Small intestine (tissue), 7 donors: Measurements from ENCODE around the gene TRAPPC2. TPM values are rescaled to one million over a fixed set of nuclear protein-coding genes. Genes with fewer than 3 reads are reported as not detected.

Experiments used
- DNase-seq, 2 donors: peaks; one replicate each; pipeline versions ENCODE4 v3.0.0 to v3.0.0-alpha.2; 2013
- FAIRE-seq: peaks from 2 replicates; lab custom pipeline; 2012; peaks lifted over from hg19 to GRCh38; lab: Jason Lieb, UNC
- H3K27ac ChIP-seq, 3 donors: one replicate each; pipeline ENCODE4 v1.5.1; 2013; ENCODE audit warnings: low read length in 2 of 3, mild to moderate bottlenecking in 2 of 3, control low read depth in 1 of 3, inconsistent platforms in 1 of 3, low read depth in 1 of 3, moderate library complexity in 1 of 3
- H3K27me3 ChIP-seq, 3 donors: one replicate each; pipeline ENCODE4 v1.6.1; 2013; ENCODE audit warnings: low read length in 3 of 3, inconsistent platforms in 1 of 3; ENCODE audit not compliant: control insufficient read depth in 3 of 3, insufficient read depth in 3 of 3
- H3K36me3 ChIP-seq, 3 donors: one replicate each; pipeline ENCODE4 v1.6.1; 2013; ENCODE audit warnings: low read length in 3 of 3, inconsistent platforms in 1 of 3, low read depth in 1 of 3, mild to moderate bottlenecking in 1 of 3, moderate library complexity in 1 of 3; ENCODE audit not compliant: control insufficient read depth in 3 of 3, insufficient read depth in 2 of 3
- H3K4me1 ChIP-seq, 3 donors: one replicate each; pipeline ENCODE4 v1.6.1; 2013; ENCODE audit warnings: low read length in 2 of 3, inconsistent platforms in 1 of 3, low read depth in 1 of 3, mild to moderate bottlenecking in 1 of 3, moderate library complexity in 1 of 3; ENCODE audit not compliant: control insufficient read depth in 3 of 3, insufficient read depth in 2 of 3
- H3K4me3 ChIP-seq, 3 donors: one replicate each; pipeline ENCODE4 v1.5.1; 2013; ENCODE audit warnings: low read length in 3 of 3, control low read depth in 1 of 3, inconsistent platforms in 1 of 3, low read depth in 1 of 3, mild to moderate bottlenecking in 1 of 3, moderate library complexity in 1 of 3
- H3K9me3 ChIP-seq, 2 donors: one replicate each; pipeline ENCODE4 v1.6.1; 2013; ENCODE audit warnings: low read depth in 1 of 2, low read length in 1 of 2; ENCODE audit not compliant: control insufficient read depth in 2 of 2, insufficient read depth in 1 of 2
- WGBS, 3 donors: extraction: QIAGEN DNeasy Blood & Tissue Kit; methylation state at CpG; one replicate each; pipeline ENCODE4 v1.1.7; 2013; 5-methylcytosine and 5-hydroxymethylcytosine counted together
- polyA plus RNA-seq, 4 donors: library from polyadenylated mRNA; stranded (reverse) in 3 of 4; unstranded in 1 of 4; fragments of 200-250 nt in 3 of 4; fragments of 120-200 nt in 1 of 4; gene quantifications; one replicate each; pipeline versions ENCODE4 v1.2.1 to v1.2.3, GENCODE V29; 2013
- donor health status: healthy with polysubstance abuse.
- donor health status: control.
- donor health status: control.
- donor health status: Bipolar disorder and iron deficiency.
- donor health status: healthy.

TRAPPC2 gene
- polyA plus RNA-seq, 4 donors = 6.4 to 14.5 (median 7.7) TPM

GRCh38 chrX:13768939-13769338 lies 34.5 kb upstream of the TRAPPC2 start:
- WGBS, 3 donors = 83 to 89% (median 89%) methylated on average over 4 of the region's 4 CpGs
- DNase-seq (no peak), FAIRE-seq (no peak)
- H3K27me3 ChIP-seq = no peaks in the 10 kb centered on the region
- H3K4me1 ChIP-seq = peaks cover 0 to 15% (median 0%) of the 10 kb centered on the region in 3 donors
- H3K36me3 ChIP-seq = peaks cover 6 to 24% (median 23%) of the 10 kb centered on the region in 3 donors
- H3K9me3 ChIP-seq = no peaks in the 10 kb centered on the region
- H3K27ac ChIP-seq = no peak overlapping the region
- no peak overlapping the region for H3K4me3 ChIP-seq

- no peaks in the 10 kb centered on the region for H3K27me3 ChIP-seq
- no peaks in the 10 kb centered on the region for H3K9me3 ChIP-seq
- FAIRE-seq (no peak), DNase-seq (peak; percentile 9 to 10)
- peaks cover 10 to 42% (median 32%) of the 10 kb centered on the region in 3 donors for H3K36me3 ChIP-seq
- H3K27ac ChIP-seq = peak overlapping the region in 1 of 3 donors; percentile 54
- WGBS, 3 donors = 55 to 69% (median 64%) methylated on average over 6 of the region's 6 CpGs
- H3K4me3 ChIP-seq = no peak overlapping the region
- H3K4me1 ChIP-seq = peaks cover 0 to 15% (median 0%) of the 10 kb centered on the region in 3 donors
These were observed 30.3 kb upstream of the TRAPPC2 start for GRCh38 chrX:13764765-13765164.

GRCh38 chrX:13764281-13764680 lies 29.9 kb upstream of the TRAPPC2 start:
- 65 to 79% (median 76%) methylated on average over 7 of the region's 7 CpGs for WGBS, 3 donors
- H3K36me3 ChIP-seq = peaks cover 10 to 41% (median 33%) of the 10 kb centered on the region in 3 donors
- no peak overlapping the region for H3K27ac ChIP-seq

GRCh38 chrX:13763489-13763888 lies 29.1 kb upstream of the TRAPPC2 start:
- Histone ChIP-seq H3K9me3 (no peaks in the 10 kb centered on the region), H3K4me1 (peaks cover 0 to 9% (median 0%) of the 10 kb centered on the region in 3 donors), H3K27ac (peak overlapping the region in 1 of 3 donors; percentile 16), H3K27me3 (no peaks in the 10 kb centered on the region), H3K4me3 (no peak overlapping the region), H3K36me3 (peaks cover 10 to 42% (median 39%) of the 10 kb centered on the region in 3 donors)
- DNase-seq = no peak
- whole genome bisulfite sequencing, 3 donors = 57 to 81% (median 80%) methylated on average over 8 of the region's 8 CpGs
- no peak for FAIRE-seq

More at GRCh38 chrX:13764281-13764680, 29.9 kb upstream of the TRAPPC2 start:
- Histone ChIP-seq H3K9me3 (no peaks in the 10 kb centered on the region), H3K4me3 (no peak overlapping the region), H3K4me1 (peaks cover 0 to 10% (median 0%) of the 10 kb centered on the region in 3 donors), H3K27me3 (no peaks in the 10 kb centered on the region)
- DNase-seq (no peak), FAIRE-seq (no peak)

GRCh38 chrX:13761606-13762414 lies 27.4 kb upstream of the TRAPPC2 start:
- WGBS, 3 donors = 65 to 74% (median 68%) methylated on average over 7 of the region's 7 CpGs
- Histone ChIP-seq H3K27ac (no peak overlapping the region), H3K27me3 (no peaks in the 10 kb centered on the region), H3K9me3 (no peaks in the 10 kb centered on the region), H3K4me1 (peaks cover 0 to 9% (median 0%) of the 10 kb centered on the region in 3 donors), H3K36me3 (peaks cover 7 to 39% (median 38%) of the 10 kb centered on the region in 3 donors), H3K4me3 (no peak overlapping the region)
- no peak for DNase-seq
- peak; percentile 15 for FAIRE-seq

- no peaks in the 10 kb centered on the region for H3K27me3 ChIP-seq
- FAIRE-seq (no peak), DNase-seq (no peak)
- WGBS, 3 donors = 78 to 93% (median 93%) methylated on average over 13 of the region's 13 CpGs
- H3K4me3 ChIP-seq = no peak overlapping the region
- peaks cover 5 to 34% (median 31%) of the 10 kb centered on the region in 3 donors for H3K36me3 ChIP-seq
- no peak overlapping the region for H3K27ac ChIP-seq
- peaks cover 0 to 8% (median 0%) of the 10 kb centered on the region in 3 donors for H3K4me1 ChIP-seq
- no peaks in the 10 kb centered on the region for H3K9me3 ChIP-seq
These were observed 26.0 kb upstream of the TRAPPC2 start for GRCh38 chrX:13760426-13760825.

- FAIRE-seq = no peak
- H3K36me3 ChIP-seq = peaks cover 5 to 32% (median 30%) of the 10 kb centered on the region in 3 donors
- no peak overlapping the region for H3K27ac ChIP-seq
- H3K9me3 ChIP-seq = no peaks in the 10 kb centered on the region
- WGBS, 3 donors = 76 to 81% (median 80%) methylated on average over 8 of the region's 8 CpGs
- DNase-seq = no peak
- H3K27me3 ChIP-seq = no peaks in the 10 kb centered on the region
- no peaks in the 10 kb centered on the region for H3K4me1 ChIP-seq
- no peak overlapping the region for H3K4me3 ChIP-seq
These were observed 24.8 kb upstream of the TRAPPC2 start for GRCh38 chrX:13759152-13759718.

GRCh38 chrX:13756381-13756780 lies 22.0 kb upstream of the TRAPPC2 start:
- DNase-seq = no peak
- Histone ChIP-seq H3K36me3 (peaks cover 5 to 29% (median 26%) of the 10 kb centered on the region in 3 donors), H3K4me1 (no peaks in the 10 kb centered on the region), H3K4me3 (no peak overlapping the region), H3K27me3 (no peaks in the 10 kb centered on the region), H3K27ac (no peak overlapping the region), H3K9me3 (no peaks in the 10 kb centered on the region)
- FAIRE-seq = no peak
- WGBS, 3 donors = 95 to 100% (median 96%) methylated on average over 4 of the region's 4 CpGs
